Stimulated activated CD8-positive, alpha-beta memory T cell treated with anti-CD3 and anti-CD28 coated beads, Interleukin-4, amount 100 ng/mL, for 4 hours (primary cell): ENCODE measurements around the gene AFAP1L2.

ENCODE experiments used
- DNase-seq, 2 donors: peaks; one replicate each; pipeline ENCODE4 v3.0.0-alpha.2; 2020; ENCODE audit warnings: low read depth in 2 of 2, low spot score in 1 of 2

AFAP1L2 gene, protein sequence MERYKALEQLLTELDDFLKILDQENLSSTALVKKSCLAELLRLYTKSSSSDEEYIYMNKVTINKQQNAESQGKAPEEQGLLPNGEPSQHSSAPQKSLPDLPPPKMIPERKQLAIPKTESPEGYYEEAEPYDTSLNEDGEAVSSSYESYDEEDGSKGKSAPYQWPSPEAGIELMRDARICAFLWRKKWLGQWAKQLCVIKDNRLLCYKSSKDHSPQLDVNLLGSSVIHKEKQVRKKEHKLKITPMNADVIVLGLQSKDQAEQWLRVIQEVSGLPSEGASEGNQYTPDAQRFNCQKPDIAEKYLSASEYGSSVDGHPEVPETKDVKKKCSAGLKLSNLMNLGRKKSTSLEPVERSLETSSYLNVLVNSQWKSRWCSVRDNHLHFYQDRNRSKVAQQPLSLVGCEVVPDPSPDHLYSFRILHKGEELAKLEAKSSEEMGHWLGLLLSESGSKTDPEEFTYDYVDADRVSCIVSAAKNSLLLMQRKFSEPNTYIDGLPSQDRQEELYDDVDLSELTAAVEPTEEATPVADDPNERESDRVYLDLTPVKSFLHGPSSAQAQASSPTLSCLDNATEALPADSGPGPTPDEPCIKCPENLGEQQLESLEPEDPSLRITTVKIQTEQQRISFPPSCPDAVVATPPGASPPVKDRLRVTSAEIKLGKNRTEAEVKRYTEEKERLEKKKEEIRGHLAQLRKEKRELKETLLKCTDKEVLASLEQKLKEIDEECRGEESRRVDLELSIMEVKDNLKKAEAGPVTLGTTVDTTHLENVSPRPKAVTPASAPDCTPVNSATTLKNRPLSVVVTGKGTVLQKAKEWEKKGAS

DNA sequence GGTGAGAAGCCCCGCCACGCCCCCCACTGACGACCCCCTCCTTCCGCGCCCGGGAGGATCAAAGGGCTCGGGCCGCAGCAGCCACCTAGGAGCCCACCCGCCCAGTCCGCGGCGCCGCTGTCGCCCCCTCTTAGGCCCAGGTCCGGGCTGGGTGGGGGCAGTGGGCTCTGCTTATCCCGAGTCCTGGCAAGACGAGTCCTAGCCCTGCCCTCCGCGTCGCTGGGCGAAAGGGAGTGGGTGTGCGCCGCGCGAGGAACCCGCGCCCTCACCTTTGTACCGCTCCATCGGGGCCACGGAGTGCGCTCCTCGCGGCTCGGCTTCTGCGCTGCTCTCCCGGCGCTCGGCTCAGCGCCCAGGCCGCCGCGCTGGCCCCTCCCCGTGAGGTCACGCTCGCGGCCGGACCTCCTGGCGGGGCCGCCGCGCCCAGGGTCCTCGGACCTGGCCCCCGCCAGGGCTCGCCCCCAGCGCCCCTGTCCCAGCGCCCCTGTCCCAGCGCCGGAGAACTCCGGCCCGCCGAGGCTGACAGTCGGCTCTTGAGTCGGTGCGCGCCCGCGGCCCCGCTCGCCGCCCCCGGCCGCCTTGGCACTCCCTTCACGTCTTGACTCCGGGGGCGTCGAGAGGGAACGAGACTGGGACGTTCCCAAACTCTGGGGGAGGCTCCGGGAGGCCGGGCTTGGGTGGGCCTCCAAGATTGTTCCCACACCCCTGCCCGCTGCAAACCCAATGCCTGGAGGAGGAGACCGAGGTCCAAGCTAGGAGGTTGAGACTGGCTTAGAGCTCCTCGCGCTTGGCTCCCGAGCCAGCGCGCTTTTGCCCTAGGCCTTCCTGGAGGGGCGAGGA, at the start of gene AFAP1L2:
TSS of gene AFAP1L2 (minus strand) at position 332 of the 840 bp plus-strand sequence. CDS start at position 285, 47 bp downstream.
- no peak for DNase-seq

DNA sequence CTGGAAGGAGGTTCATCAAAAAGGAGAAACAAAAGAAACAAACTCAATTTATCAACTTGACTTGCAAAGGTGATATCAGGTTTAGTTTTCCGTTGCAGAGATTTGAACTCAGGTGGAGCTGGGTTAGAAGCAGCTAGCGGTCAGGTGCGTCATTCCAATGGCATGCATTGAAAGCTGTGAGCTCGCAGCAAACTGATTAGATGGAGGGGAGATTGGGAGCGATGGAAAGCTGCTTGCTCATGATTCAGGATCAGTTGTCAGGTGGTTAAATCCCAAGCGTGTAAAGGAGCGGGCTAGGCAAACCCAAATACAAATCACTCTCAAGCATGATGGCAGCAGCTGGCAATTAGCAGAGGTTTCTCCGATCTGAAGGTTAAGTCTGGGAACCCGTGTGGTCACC, 49.3 kb upstream of the AFAP1L2 start:
- no peak for DNase-seq

DNA sequence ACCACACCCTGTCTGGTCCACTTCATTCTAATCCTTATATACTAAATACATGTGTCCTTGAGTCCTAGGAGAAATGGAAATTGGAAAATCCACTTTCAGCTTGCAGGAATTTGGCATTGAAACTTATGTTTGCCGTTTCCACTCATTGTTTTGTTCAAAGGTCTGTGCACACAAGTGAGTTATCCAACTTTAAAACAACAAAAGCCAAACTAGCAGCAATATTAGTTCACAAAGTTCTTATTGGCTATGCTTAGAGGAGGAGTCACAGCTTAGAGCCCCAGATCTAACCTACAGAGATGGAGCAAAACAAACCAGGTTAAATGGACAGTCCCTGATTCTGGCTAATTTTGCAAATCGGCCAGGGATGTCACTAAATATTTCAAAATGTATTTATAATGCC, 44.6 kb upstream of the AFAP1L2 start:
- DNase-seq, result no peak

DNA sequence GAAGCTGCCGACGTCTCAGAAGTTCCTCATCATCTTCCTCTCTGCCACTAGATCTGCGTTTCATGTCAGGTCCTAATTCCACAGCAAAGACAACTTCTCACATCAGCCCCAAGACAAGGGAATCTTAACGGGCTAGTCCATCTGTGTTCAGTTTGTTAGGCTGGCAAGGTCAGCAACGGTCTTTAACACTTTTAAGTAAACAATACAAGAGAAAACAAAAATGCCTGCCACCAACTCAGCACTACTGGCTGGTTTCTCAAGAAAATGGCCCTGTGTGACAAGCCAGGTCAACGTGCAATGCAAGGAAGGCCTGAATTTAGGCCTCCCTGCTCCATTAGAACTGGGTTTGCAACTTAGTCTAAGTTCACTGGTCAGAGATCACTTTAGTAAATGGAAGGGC, 41.0 kb upstream of the AFAP1L2 start:
- no peak for DNase-seq

DNA sequence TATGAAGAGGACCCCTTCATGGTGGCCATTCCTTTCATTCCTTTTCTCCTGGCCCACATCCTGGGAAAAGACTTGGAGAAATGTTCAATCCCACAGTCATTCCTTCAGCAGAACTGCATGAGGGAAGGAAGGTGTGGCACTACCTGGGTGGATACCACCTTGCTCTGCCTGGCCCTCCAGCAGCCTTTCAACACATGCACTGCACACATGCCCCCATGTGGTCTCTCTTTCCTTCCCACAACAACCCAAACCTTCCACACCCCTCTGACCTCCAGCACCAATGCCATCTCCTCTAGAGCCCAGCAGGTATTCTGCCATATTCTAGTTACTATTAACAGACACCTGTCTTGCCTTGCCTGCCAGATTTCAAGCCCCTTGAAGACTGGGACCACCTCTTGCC, 40.5 kb upstream of the AFAP1L2 start:
- DNase-seq, result no peak

DNA sequence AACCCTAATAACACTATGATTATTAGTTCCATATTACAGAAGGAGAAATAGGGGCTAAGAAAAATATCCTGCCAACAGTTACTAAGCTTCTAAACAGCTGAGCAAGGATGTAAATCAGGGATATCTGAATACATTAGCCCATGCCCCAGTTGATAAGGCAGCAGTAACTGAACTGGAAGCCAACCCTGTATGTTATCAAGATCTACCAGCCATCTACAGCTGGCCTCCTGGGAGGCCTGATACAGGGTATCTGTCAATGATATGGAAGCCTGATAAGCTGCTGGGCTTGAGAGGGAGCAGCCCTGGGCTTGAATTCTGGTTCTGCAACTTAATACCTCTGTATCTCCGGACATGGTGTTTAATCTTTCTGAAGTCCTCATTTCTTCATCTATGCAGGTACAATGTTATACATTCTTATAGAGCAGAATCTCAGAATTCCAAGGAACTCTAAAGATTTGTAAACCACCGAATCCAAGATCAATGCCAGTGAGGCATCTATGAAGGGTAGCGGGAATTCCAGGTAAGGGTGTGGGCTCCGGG, 37.9 kb upstream of the AFAP1L2 start:
- no peak for DNase-seq

DNA sequence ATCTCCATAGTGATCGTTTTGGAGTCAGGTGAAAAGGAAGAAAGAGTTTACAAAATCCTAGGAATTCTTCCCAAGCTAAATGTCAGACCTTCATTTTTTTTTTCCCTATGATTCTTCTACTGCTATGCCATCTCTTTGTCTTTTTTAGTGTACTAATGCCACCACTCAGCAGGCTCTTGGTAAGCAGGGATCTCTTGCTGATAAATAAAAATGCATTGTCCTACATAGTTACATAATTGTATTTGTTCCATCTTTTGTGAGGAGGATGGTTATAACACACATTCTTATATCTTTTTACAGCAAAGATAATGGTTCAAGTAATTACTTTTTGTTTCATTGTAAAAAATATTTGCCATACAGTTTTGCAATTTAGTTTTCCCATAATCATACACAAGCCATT, 36.8 kb upstream of the AFAP1L2 start:
- DNase-seq, result no peak

DNA sequence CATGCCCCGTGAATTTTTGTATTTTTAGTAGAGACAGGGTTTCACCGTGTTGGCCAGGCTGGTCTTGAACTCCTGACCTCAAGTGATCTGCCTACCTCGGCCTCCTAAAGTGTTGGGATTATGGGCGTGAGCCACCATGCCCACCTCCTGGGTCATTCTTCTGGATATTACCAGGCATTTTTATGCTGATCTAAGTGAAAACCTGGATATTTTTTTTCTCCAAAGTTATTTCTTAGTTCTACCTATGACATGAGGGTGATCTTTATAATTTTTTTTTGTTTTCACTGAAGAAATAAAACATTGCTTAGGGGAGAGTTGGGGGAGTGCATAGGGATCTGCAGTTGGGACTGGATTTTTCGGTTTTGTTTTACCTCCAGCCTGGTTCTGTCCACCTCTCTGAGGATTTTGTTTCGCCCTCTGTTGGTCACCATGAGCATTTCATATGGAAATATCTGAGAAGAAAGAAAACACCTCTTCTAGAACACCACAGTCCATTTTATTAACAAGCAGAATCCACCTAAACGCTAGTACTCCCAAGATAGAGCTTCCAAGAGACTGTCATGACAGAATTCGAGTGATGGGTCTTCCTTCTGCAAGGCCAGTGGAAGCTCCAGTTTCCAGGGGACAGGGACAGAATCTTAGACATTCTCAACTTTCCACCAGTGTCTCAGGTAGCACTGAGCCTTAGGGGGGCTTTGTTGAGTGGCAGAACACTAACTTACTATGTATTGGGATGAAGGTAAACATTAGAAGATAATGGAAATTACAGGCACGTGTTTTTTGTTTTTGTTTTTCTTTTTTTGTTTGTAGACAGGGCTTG, 33.4 kb upstream of the AFAP1L2 start:
- DNase-seq, result no peak

DNA sequence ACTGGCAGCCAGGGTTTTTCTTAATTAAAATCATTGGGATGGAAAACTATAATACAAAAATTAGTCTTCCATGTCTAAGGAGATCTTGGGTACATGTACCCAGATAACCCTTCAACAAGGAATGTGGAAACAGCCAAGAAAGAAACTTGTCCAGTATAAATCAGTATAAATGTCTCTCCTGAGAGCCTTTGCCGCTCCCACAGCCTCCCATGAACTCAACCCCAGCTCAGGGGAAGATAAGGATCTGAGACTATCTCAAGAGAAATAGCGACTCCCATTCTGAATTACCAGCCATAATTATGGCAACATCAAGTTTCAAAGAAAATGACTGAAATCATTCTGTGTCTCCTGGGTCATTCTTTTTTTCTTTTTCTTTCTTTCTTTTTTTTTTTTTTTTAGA, 32.6 kb upstream of the AFAP1L2 start:
- no peak for DNase-seq

DNA sequence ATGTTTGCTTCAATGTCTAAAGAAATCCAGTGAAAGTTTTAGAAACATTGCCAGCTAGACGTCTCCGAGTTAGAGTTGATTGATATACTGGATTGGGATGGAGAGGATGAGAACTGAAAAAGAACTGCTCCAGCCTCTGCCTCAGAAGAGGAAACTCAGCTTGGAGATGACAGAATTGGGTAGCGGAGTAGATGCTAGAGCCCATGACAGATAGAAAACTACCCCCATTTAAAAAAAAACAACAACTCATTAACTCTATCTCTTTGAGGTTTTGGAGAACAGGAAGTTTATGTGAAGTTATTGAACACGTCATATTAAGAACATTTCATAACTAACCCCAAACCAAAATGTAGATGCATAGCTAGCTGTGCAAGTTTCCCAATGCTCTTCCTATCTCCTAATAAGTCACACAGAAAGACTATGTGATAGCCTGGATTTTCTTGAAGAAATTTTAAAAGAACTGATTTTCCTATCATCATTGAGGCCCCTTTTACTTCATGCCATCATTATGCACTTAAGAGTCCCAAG, 28.3 kb upstream of the AFAP1L2 start:
- no peak for DNase-seq

DNA sequence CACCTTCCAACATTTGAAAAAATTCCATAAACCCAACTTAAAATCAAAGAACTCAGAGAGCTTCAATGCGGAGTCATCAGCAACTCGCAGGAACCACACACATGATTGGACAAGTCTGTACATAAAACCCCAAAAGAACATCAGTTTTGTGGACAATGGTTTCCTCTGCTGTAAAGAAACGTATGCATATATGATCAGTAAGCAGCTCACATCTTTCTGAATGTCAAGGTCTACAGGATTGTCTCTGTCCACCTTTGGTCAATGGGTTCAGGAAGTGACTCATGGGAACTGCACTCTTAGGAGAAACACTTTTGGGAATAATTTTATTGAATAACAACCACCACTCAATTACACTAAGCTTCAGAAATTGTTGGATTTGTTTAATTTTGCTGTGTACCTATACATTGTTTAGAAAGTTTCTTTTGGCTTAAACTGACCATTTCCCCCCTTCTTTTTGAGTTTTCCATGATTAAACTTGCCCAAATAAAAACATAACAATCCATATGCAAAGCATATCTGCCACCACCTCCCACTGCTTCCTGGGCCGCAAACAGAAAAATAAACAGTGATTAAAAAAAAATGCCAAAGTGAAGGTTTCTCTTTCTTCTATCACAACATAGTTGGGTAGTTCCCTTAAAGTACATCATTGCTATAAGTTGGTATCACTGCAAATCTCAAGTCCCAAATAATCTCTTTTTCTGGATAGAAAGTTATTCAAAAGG, 27.3 kb upstream of the AFAP1L2 start:
- DNase-seq, result no peak

DNA sequence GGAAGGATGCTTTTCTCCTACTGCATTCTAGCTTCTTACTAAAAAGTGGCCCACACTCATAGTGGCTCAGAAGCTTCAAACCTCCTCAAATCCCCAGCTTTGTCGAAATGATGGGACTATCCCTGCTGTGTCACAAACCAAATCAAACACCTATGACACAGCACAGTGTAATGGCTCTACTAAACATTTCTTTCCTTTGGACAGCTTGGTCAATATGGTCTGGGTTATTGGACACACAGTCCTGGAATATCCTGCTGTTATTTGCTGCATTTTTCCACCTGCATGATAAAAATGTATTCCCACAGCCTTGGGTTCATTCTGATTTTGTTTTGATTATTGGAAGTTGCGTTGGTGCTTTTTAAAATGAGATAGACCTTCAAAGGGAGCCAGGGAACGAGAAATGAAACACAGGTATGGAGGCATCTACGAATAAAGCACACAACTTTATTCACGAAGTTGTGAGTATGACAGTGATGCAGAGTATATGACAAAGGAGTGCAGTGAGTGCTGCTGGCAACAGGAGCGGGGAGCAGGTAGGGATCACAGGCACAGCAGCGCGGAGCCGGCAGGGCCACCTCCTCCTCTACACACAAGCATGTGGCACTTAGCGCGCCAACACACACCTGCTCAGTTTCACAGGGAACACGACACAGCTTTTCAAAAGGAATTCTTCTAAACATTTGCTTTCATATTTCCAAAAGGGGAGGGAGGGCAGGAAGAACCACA, 26.5 kb upstream of the AFAP1L2 start:
- no peak for DNase-seq

DNA sequence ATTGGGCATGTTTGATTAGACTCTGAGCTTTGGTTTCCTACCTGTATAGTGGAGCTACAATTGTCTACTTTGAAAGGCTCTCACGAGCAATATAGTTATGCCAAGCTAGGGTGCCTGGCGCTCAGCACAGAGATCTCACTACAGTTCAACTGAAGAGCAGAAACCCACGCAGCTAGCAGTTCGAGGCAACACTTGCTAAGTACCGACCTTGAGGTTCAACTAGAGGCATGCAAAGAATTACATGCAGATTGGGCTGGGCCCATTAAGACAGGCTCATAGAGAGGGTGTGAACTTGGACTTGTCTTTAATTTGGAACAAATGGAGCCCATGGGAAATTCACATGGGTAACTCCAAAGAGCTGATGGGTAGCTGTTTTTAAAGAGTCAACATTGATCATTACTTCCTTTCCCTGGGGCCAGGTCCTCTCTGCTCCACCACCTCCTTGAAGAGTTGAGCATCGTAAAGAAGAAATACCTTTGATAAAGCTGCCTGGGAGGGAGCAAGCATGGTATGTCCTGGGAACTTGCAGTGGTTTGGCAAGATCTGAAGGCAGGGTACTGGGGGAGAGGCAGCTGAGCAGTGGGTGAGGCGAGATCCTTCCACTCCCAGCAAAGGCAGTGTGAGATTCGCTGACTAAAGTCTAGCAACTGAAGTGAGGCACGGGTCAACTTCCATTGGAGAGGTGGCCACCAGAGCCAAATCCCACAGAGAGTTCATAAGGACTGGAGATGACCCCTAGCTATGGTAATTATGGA, 25.5 kb upstream of the AFAP1L2 start:
- DNase-seq, result no peak

DNA sequence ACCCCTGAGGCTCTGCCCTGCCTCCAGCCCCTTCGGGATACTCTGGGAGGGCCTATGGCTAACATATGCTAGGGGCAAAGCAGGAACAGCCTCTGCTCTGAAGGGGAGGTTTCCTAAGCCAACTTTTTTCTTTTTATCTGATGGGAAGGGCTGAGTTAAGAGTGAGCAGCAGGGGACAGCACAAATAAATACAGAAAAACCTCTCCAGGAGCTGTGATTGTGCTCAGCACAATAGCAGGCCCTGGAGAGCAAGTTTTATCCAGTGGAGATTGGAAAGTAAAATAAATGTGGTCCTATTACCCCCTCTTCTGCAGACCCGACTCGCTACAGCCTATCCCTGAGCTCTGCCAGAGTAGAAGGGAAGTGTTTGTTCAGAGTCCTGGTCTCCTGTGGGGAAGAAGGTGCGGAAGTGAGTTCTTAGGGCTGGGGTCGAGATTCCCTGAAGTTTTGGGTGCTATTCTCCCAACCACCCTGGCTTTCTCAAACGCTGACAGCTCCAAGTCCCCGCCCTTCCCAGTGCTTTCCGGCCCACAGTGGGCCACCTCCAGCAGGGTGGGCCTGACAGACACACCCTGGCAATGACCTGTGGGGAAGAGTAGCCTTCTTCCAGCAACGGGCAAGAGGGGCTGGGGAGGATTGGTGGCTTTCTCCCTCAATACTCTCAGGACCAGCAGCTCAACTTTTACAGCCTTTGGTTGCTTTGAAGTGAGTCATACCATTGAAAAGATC, 23.0 kb upstream of the AFAP1L2 start:
- no peak for DNase-seq

DNA sequence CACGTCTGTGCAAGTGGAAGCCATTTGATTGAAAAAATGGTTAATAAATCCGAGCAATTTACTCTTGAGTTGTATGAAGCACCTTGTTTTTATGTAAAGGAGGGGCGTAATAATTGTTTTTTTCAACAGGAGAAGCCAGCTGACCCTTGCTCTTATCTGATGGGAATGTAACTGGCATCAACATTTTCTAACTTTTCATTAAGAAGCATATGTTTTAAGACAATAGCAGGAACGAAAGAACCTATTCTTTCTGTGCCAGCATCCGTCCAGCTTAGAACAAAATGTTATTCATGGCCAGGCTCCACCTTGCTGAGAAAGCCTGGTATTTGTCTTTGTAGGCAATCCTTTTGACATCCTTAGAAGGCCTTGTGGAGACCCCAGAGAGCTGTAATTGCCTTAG, 22.2 kb upstream of the AFAP1L2 start:
- no peak for DNase-seq

DNA sequence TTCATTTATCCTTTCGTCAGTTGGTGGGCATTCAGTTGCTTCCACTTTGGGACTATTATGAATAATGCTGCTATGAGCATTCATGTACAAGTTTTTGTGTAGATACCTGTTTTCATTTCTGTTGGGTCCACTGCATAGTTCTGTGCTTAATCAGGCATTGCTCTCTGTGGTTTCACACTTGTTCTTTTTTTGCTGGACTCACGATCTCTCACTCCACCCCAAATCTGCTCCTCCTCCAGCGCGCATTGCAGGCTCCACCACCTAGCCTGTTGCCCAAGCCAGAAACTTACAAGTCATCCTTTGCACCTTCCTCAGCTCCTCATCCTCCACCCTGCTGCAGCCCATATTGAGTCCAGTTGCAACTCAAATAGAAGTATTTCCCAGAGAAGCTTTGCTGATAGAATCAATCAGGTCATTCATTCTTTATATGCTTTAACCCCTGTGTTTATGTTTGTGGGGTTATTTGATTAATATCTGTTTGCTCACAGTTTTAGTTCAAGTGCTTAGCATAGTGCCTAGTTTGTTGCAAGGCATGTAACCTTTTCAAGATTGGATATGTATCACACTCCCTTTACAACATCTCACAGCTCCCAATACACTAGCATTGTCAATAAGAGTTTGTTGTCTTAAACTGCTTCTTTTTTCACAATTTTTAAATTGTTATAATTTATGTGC, 16.6 kb upstream of the AFAP1L2 start:
- DNase-seq, result no peak

DNA sequence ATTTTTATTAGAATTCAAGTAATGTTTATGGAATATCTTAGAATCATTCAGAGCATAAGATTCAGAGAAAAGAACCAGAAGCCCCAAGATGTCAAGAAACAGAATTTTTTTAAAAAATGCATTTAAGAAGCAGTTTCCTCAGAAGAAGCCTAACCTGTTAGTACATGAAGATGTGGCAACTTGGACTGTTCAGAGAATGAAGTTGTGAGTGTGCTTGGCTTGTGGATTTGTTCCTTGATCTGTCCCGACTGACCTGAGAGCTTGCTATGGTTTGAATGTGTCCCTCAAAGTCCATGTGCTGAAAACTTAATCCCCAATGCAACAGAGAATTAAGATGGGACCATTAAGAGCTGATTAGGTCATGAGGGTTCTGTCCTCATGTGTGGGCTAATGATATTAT, 13.8 kb upstream of the AFAP1L2 start:
- DNase-seq, result no peak
